GM10248 (cell line): ENCODE results near the gene PMVK.

Experiments used
- CTCF ChIA-PET: fragments of 300-600 bp; sonication (Branson Sonifier 250); formaldehyde crosslinking; extraction: SDS; loops from one replicate; lab custom pipeline; 2021; ENCODE audit warnings: antibody characterized with exemption; lab: Yijun Ruan, JAX
- POLR2A ChIA-PET: fragments of 350-650 bp; sonication (Branson Sonifier 250); formaldehyde crosslinking; extraction: SDS; loops from one replicate; lab custom pipeline; 2020; ENCODE audit warnings: antibody characterized with exemption; lab: Yijun Ruan, JAX
- DNase-seq: peaks from one replicate; pipeline ENCODE4 v3.0.0; 2012; ENCODE audit errors: extremely low spot score
- TF ChIP-seq, protein P1 (sequence below): IDR thresholded peaks from 2 replicates; pipeline ENCODE4 v1.5.1; 2012; ENCODE audit warnings: mild to moderate bottlenecking, low read depth; ENCODE audit errors: extremely low read depth, missing control alignments, control extremely low read depth

PMVK gene

DNA sequence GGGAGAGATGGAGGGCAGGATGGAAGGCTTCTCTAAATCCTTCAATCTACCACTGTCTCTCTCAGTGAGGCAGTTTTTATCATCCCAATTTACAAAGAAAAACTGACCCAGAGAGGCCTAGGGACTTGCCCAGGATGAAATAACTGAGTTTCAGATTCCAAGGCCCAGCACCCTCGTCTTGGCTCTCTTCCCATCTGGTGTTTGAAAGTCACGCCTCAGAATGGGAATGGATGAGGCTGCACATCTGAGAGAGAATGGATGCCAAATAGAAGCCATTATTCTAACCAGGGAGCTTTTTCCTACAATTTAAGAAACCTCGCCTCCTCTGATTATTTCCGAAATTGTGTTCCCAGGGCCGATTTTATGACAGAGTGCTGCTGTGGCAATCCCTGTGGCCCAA is 55.8 kb downstream of the PMVK start:
- ChIA-PET POLR2A (no interaction called here), CTCF (interaction anchor here (1.2 to 4.5 kb wide), 5 partner anchors 136 to 334 kb away, joined by 3 to 31 read pairs (median 5); no protein-coding TSS in a partner anchor)
- DNase-seq: no peak
- TF ChIP-seq, protein P1, sequence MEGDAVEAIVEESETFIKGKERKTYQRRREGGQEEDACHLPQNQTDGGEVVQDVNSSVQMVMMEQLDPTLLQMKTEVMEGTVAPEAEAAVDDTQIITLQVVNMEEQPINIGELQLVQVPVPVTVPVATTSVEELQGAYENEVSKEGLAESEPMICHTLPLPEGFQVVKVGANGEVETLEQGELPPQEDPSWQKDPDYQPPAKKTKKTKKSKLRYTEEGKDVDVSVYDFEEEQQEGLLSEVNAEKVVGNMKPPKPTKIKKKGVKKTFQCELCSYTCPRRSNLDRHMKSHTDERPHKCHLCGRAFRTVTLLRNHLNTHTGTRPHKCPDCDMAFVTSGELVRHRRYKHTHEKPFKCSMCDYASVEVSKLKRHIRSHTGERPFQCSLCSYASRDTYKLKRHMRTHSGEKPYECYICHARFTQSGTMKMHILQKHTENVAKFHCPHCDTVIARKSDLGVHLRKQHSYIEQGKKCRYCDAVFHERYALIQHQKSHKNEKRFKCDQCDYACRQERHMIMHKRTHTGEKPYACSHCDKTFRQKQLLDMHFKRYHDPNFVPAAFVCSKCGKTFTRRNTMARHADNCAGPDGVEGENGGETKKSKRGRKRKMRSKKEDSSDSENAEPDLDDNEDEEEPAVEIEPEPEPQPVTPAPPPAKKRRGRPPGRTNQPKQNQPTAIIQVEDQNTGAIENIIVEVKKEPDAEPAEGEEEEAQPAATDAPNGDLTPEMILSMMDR: no peak

DNA sequence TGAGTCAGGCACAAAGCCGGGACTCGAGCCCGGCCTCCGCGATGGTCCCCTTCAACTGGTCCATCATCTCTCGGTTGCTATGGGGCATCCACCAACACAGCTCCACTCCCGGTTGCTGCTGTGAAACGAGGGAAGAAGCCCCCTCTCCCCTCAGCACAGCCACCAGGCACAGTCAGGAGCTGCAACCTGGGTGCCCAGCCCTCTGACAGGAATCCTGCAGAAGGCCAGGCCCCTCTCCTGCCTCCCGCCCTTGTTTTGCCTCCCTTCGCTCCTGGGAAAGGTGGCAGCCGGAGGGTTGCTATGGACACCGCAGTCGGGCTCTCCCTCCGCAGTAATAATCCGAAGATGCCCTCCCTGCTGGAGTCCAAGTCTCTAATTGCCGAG is 57.5 kb downstream of the PMVK start:
- POLR2A ChIA-PET: interaction anchor here (0.5 kb wide), 1 partner anchor 1323 kb away, joined by 3 read pairs; no protein-coding TSS in a partner anchor
- TF ChIP-seq, protein P1: no peak
- no peak for DNase-seq
- CTCF ChIA-PET: interaction anchor here (0.7 to 3.8 kb wide), 50 partner anchors 9 to 399 kb away, joined by 3 to 62 read pairs (median 4); partner anchors contain the start of gene KCNN3

DNA sequence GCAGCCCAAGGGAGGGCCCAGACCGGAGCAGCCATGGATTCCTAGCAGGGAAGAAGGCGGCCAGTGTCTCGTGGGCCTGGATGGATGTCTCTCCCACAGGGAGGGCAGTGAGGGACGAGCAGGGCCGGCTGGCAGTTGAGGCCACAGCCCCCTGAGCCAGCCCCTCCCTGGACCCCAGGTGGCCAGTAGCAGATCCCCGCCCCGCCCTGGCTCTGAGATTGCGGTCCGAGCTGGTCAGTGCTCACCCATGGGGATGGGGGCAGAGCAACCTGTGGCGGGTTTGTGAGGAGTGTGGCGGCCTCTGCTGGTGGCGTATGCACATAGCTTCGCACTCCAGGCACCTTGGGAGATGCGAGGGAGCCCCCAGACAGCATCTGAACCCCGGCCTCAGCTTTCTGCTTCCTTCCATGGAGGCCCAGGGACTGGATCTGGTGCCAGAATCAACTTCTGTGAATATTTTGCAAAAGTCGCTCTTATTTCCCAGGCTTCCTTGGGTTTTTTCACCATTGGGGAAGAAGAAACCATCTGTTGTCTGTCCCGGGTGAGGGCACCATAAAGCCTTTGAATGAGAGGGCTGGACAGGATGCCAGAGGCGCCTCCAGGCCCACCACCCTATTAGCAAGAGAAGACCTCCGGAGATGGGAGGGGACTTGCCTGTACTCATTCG is 58.0 kb downstream of the PMVK start:
- ChIA-PET CTCF (interaction anchor here (0.6 to 3.8 kb wide), 50 partner anchors 9 to 399 kb away, joined by 3 to 62 read pairs (median 4); partner anchors contain the start of gene KCNN3), POLR2A (interaction anchor here (0.5 kb wide), 1 partner anchor 1323 kb away, joined by 3 read pairs; no protein-coding TSS in a partner anchor)
- TF ChIP-seq, protein P1: peak; percentile 88
- DNase-seq: peak; percentile 84

DNA sequence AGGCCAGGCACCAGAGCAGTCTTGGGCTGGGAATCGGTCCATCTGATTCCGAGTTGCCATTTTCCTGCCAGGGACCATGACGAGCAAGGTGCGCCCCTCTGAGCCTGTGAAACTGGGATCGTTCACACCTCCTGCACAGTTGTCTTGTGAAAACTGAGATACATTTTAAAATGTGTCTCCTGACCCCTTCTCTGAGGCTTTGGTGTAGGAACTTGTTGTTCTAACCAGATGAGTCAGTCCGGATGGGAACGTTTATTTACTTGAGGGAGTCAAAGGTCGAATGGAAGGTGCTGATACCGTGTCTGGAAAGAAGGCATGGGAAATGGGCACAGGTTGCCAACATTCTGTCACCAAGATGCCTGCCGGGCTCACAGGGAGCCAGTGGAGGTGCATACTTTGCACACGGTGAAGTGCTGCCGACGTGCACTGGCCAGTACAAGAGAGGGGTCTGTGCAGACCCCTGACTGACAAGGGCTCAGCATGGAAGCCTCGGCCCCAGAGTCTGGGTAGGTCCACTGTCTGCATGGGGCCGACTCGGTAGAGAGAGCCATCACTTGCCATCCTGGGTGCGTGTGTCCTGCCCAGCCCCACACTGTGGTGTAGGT is 59.0 kb downstream of the PMVK start:
- TF ChIP-seq, protein P1: no peak
- DNase-seq: no peak
- ChIA-PET CTCF (interaction anchor here (1.2 to 7.5 kb wide), 14 partner anchors 10 to 317 kb away, joined by 3 to 62 read pairs (median 8); partner anchors contain the start of gene KCNN3), POLR2A (no interaction called here)

DNA sequence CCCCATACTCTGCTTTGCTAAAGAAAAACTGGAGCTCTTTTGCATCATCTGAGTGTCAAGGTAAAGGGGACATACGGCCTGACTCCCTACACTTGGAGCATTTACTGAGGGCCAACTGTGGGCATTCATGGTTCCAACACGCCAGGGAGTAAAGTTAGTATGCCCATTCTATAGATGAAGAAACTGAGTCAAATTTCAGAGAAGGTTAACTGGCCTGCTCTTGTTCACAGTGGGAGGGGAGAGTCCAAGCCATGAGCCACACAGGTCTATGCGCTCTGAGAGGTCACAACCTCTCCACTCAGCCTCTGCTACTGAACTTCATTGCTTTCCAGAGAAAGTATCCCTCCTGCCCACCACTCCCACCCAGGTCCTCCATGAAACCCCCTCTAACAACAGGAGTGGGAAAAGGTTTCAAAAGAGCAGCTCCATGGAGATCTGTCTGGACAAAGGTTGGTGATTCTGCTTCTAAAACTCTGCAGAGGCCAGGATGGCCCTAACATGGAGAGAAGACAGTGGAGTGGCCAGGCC is 59.6 kb downstream of the PMVK start:
- ChIA-PET POLR2A (interaction anchor here (0.5 kb wide), 1 partner anchor 90 kb away, joined by 3 read pairs; no protein-coding TSS in a partner anchor), CTCF (interaction anchor here (1.3 to 7.5 kb wide), 8 partner anchors 9 to 317 kb away, joined by 3 to 53 read pairs (median 8); partner anchors contain the start of gene KCNN3)
- TF ChIP-seq, protein P1: no peak
- DNase-seq: no peak
